Keratinocyte (primary cell): ENCODE results near the gene TARS2. TPM values are rescaled to one million over a fixed set of nuclear protein-coding genes. Genes with fewer than 3 reads are reported as not detected.

ENCODE experiments used
- DNase-seq: peaks from one replicate; pipeline ENCODE4 v3.0.0-alpha.2; 2011; ENCODE audit warnings: low read depth, missing footprints, low spot score
- FAIRE-seq: peaks from 2 replicates; lab custom pipeline; 2011; peaks lifted over from hg19 to GRCh38; lab: Jason Lieb, UNC
- H2AFZ ChIP-seq: 2 replicates; pipeline ENCODE4 v1.6.0; 2012; ENCODE audit warnings: low read length, control low read depth, inconsistent platforms; ENCODE audit not compliant: control insufficient read depth
- H3K27ac ChIP-seq: 2 replicates; pipeline ENCODE4 v1.5.1; 2011; ENCODE audit warnings: low read length; ENCODE audit not compliant: control insufficient read depth, insufficient read depth
- H3K27me3 ChIP-seq: 3 replicates; pipeline ENCODE4 v1.6.0; 2011; ENCODE audit warnings: low read length; ENCODE audit not compliant: control insufficient read depth, insufficient read depth; ENCODE audit errors: extremely low read depth
- H3K36me3 ChIP-seq, 2 experiments: 2 replicates in 1 of 2; 3 replicates in 1 of 2; pipeline ENCODE4 v1.5.1; 2011; ENCODE audit warnings: low read length in 2 of 2, mild to moderate bottlenecking in 1 of 2; ENCODE audit not compliant: control insufficient read depth in 2 of 2, insufficient read depth in 2 of 2; ENCODE audit errors: extremely low read depth in 1 of 2
- H3K4me1 ChIP-seq: 3 replicates; pipeline ENCODE4 v1.5.1; 2011; ENCODE audit warnings: low read length; ENCODE audit not compliant: control insufficient read depth, insufficient read depth; ENCODE audit errors: extremely low read depth
- H3K4me2 ChIP-seq: 3 replicates; pipeline ENCODE4 v1.6.0; 2011; ENCODE audit warnings: low read depth, low read length; ENCODE audit not compliant: control insufficient read depth, insufficient read depth; ENCODE audit errors: extremely low read depth
- H3K4me3 ChIP-seq, 3 experiments: fragments of 200-600 bp in 1 of 3; sonication (generic) in 1 of 3; 2 replicates in 2 of 3; 3 replicates in 1 of 3; pipeline ENCODE4 v1.5.1; 2011 to 2016; ENCODE audit warnings: low read length in 3 of 3, mild to moderate bottlenecking in 3 of 3, control low read depth in 2 of 3, inconsistent platforms in 1 of 3, low read depth in 1 of 3, mixed read lengths in 1 of 3, mixed run types in 1 of 3, moderate library complexity in 1 of 3; ENCODE audit not compliant: control insufficient read depth in 2 of 3, insufficient read depth in 2 of 3; ENCODE audit errors: extremely low read depth in 1 of 3
- H3K79me2 ChIP-seq: 2 replicates; pipeline ENCODE4 v1.6.0; 2012; ENCODE audit warnings: low read length; ENCODE audit not compliant: control insufficient read depth, insufficient read depth
- H3K9ac ChIP-seq: 3 replicates; pipeline ENCODE4 v1.6.0; 2011; ENCODE audit warnings: low read length; ENCODE audit not compliant: control insufficient read depth, insufficient read depth; ENCODE audit errors: extremely low read depth
- H3K9me1 ChIP-seq: 3 replicates; pipeline ENCODE4 v1.6.0; 2011; ENCODE audit warnings: low read length; ENCODE audit not compliant: control insufficient read depth, insufficient read depth; ENCODE audit errors: extremely low read depth
- H3K9me3 ChIP-seq: 2 replicates; pipeline ENCODE4 v1.5.1; 2012; ENCODE audit warnings: low read depth, low read length; ENCODE audit not compliant: control insufficient read depth
- H4K20me1 ChIP-seq: 3 replicates; pipeline ENCODE4 v1.6.0; 2011; ENCODE audit warnings: low read length; ENCODE audit not compliant: control insufficient read depth, insufficient read depth; ENCODE audit errors: extremely low read depth
- CTCF ChIP-seq, 3 experiments: IDR thresholded peaks in 1 of 3; conservative IDR thresholded peaks in 1 of 3; optimal IDR thresholded peaks in 1 of 3; 2 replicates in 2 of 3; 3 replicates in 1 of 3; pipeline versions ENCODE3 to v1.5.1; 2011; ENCODE audit warnings: low read length in 3 of 3, mild to moderate bottlenecking in 3 of 3, moderate library complexity in 2 of 3, control low read depth in 1 of 3, inconsistent platforms in 1 of 3; ENCODE audit not compliant: insufficient read depth in 2 of 3; ENCODE audit errors: extremely low read depth in 1 of 3
- EZH2 ChIP-seq: IDR thresholded peaks from one replicate; pipeline ENCODE4 v1.6.1; 2012; ENCODE audit warnings: inconsistent platforms, mild to moderate bottlenecking, low read length, moderate library complexity
- dilution Hi-C: fragments of 300-500 bp; cut with MboI; formaldehyde crosslinking; loops from one replicate; pipeline ENCODE4 v1.7.0; 2020; ENCODE audit warnings: low sequenced_read_pairs; ENCODE audit not compliant: extremely low pct_ligation_motif_present
- polyA plus RNA-seq, 5 experiments: library from polyadenylated mRNA; depleted of rRNA in 3 of 5; stranded (reverse) in 3 of 5; stranded (forward) in 1 of 5; unstranded in 1 of 5; fragments of >200 nt; gene quantifications; 1 replicate in 1 of 5; 2 replicates in 3 of 5; 3 replicates in 1 of 5; pipeline versions ENCODE4 v1.2.1 to v1.2.3, GENCODE V29; 2011 to 2012; ENCODE audit warnings: missing spikeins in 2 of 5, low read depth in 1 of 5, low replicate concordance in 1 of 5

Gene TARS2
- polyA plus RNA-seq, 1 donor (not counting 4 experiments of a cell fraction or from before 2014, with no cell fraction given), result 28.4 TPM

DNA sequence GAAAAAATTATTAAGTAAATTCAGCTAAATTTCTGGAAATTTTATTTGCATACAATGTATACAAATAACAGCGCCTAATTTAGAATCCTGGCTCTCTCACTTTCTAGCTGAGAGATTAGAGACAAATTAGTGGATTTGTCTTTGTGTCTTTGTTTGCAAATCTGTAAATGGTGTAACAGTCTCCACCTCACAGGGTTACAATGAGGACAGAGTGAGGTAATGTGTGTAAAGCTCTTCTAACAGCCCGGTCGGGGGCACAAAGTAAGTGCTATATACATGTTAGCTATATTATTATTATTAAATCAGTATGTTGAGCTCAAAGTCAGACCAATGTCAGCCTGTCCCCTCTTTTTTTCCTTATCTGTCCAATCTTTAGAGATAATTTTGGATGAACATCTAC lies 57.0 kb downstream of the TARS2 start:
- H3K4me2 ChIP-seq, result no peak overlapping the region
- TF ChIP-seq EZH2, result no peak
- TF ChIP-seq CTCF (optimal IDR thresholded peaks at IDR 0.05 in 1 of 3, IDR thresholded peaks at IDR 0.05 in 1 of 3, conservative IDR thresholded peaks at IDR 0.05 in 1 of 3; ENCODE audit: extremely low read depth in 1 of 3, insufficient read depth in 2 of 3, low read length in 3 of 3), result no peak
- no peaks in the 10 kb centered on the region for H3K9me1 ChIP-seq
- H3K36me3 ChIP-seq, result no peaks in the 10 kb centered on the region
- no peaks in the 10 kb centered on the region for H3K27me3 ChIP-seq
- H3K79me2 ChIP-seq, result no peaks in the 10 kb centered on the region
- dilution Hi-C loops, result no loop called here
- H3K4me3 ChIP-seq, result no peak overlapping the region
- no peaks in the 10 kb centered on the region for H3K9me3 ChIP-seq
- DNase-seq (no peak), FAIRE-seq (no peak)
- H3K27ac ChIP-seq, result no peak overlapping the region
- H3K4me1 ChIP-seq, result peaks cover 4% of the 10 kb centered on the region
- H3K9ac ChIP-seq, result no peak overlapping the region
- H4K20me1 ChIP-seq, result no peaks in the 10 kb centered on the region
- H2AFZ ChIP-seq, result no peak overlapping the region

DNA sequence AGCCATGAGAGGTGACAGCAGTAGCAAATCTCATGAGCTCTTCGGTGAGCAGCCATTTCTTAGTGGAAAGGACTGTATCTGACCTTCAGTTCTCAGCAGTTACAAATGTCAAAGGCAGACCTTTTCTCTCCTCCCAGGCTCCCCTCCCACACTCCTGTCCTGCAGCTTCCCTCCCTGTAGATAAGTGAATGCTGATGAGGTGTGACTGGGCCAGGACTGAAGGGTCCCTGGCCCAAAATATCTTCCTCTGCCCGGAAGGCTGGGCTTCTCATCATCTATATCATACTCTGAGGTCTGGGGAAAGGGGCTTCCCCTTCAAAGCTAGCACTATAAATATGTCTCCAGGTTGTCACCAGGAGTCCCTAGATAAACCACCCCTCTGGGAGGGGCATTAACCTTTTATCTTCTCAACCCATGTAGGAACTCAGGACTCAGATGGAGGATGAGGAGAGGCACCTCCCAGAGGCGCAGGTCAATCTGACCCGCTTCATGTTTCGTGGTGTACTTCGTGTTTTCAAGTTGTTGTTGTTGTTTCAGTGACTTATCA lies 58.3 kb downstream of the TARS2 start:
- Histone ChIP-seq H3K9ac (no peak overlapping the region), H3K27me3 (no peaks in the 10 kb centered on the region), H3K27ac (no peak overlapping the region), H3K4me3 (no peak overlapping the region), H3K4me1 (peaks cover 9% of the 10 kb centered on the region), H3K9me3 (no peaks in the 10 kb centered on the region), H2AFZ (no peak overlapping the region), H3K9me1 (no peaks in the 10 kb centered on the region), H3K4me2 (no peak overlapping the region), H3K79me2 (no peaks in the 10 kb centered on the region), H3K36me3 (no peaks in the 10 kb centered on the region), H4K20me1 (no peaks in the 10 kb centered on the region)
- DNase-seq (no peak), FAIRE-seq (no peak)
- no peak for TF ChIP-seq EZH2
- no peak for TF ChIP-seq CTCF (optimal IDR thresholded peaks at IDR 0.05 in 1 of 3, IDR thresholded peaks at IDR 0.05 in 1 of 3, conservative IDR thresholded peaks at IDR 0.05 in 1 of 3; ENCODE audit: extremely low read depth in 1 of 3, insufficient read depth in 2 of 3, low read length in 3 of 3)
- dilution Hi-C loops, result no loop called here
